SK-MEL-5 (cell line): Measurements from ENCODE around the gene SLC28A1. TPM values are rescaled to one million over a fixed set of nuclear protein-coding genes. Genes with fewer than 3 reads are reported as not detected.
A peak's percentile ranks its signal among the peaks of the same experiment; 100 is the strongest.

Source experiments
- DNase-seq: peaks from one replicate; pipeline ENCODE4 v3.0.0-alpha.2; 2016; ENCODE audit warnings: low read depth, low spot score
- in situ Hi-C: cut with HindIII; loops from 2 replicates; pipeline ENCODE4 v1.10.0; 2016; ENCODE audit warnings: low sequenced_read_pairs, high pct_unique_total_duplicates, low pct_unique_long_range_greater_than_20kb
- total RNA-seq: library from RNA; depleted of rRNA; stranded (reverse); fragments of >200 nt; shearing (Covaris generic); gene quantifications from 2 replicates; pipeline ENCODE4 v1.2.3, GENCODE V29; 2014

SLC28A1 gene
- total RNA-seq, 1 experiment from 2014 or later = not detected

DNA sequence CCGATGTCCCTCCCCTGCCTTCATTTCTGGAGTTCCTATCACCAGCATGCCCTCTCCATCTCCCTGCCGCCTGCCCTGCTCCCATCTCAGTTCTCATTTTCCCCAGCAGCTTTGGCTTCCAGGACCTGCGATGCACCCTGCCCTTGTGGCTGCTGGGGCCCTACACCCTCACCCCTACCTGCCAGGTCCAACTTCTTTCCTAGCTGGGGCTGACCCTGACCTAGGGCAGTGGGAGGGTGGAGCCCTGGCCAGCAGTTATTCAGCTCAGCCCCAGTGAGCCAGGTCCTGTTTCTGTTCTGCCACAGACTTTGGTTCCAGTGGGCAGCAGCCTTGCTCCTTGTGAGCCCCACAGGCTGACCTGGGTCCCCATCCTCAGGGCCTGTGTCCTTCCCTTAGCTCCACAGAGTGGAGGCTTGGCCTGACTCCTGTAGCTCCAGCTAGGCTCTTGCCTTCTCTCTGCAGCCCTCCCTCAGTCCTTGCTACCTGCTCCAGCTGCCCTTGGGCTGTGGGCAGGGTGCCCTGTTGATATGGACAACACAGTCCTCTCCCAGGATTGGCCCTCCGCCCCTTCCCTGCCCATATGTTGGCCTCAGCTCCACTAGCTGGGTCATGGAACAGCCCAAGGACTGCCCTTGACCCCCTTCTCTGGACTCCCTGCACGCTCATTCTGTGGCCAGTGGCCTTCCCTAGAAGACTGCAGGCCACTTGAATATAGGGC is 62.5 kb downstream of the SLC28A1 start:
- no peak for DNase-seq
- in situ Hi-C loops = no loop called here

DNA sequence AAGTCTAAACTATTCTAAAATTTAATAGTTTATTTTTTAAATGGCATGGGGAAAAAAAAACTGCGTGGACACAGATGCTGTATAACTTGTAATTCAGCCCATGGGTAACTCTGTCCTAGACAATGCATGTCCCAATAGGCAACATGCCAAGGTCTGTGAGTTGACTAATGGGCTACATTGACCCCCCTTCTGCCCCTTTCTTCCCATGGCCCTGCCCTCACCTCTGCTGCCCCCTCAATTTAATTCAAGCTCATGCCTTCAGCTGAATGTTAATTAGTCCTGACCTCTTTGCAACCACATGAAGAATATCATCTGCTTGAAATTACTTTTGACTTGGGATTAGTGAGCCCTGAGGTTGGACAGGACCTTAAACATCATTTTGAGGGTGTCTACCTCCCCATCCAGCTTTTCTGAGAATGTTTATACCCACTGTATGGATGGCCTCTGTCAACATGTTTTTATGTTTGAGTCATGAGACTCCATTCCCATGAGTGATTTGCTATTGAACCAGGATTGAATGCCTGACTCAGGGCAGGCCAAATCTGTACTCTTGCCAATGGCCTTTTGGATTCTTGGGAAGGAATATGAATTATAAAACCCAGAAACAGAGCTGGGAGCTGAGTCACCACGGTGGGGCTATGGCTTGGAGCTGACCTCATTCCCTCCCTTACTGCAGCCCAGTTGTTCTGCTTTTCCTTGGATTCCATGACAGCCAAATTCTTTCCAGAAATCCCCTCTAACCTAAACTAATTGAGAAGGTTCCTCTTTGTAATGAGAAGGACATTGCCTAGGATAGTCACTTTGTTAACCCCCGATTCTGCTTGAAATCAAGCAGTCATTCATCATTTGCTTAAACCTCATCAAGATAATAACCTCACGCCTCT is 63.7 kb downstream of the SLC28A1 start:
- in situ Hi-C loops = no loop called here
- no peak for DNase-seq

DNA sequence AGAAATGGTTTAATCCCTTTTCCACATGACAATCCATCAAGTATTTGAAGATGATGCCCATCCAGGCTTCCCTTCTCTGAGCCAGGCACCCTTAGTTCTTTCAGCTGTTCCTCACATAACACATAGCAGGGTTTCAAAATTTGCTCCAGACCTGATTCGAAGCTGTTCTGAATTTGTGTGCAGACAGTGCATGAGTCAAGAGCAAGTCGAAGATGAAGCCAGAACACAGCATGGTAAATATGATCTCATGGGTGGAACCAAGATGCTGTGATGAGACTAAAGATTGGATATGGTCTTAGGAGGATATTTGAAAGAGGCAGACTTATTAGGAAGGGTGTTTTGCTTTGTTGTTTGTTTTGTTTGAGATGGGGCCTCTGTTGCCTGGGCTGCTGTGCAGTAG is 64.6 kb downstream of the SLC28A1 start:
- in situ Hi-C loops = no loop called here
- no peak for DNase-seq

DNA sequence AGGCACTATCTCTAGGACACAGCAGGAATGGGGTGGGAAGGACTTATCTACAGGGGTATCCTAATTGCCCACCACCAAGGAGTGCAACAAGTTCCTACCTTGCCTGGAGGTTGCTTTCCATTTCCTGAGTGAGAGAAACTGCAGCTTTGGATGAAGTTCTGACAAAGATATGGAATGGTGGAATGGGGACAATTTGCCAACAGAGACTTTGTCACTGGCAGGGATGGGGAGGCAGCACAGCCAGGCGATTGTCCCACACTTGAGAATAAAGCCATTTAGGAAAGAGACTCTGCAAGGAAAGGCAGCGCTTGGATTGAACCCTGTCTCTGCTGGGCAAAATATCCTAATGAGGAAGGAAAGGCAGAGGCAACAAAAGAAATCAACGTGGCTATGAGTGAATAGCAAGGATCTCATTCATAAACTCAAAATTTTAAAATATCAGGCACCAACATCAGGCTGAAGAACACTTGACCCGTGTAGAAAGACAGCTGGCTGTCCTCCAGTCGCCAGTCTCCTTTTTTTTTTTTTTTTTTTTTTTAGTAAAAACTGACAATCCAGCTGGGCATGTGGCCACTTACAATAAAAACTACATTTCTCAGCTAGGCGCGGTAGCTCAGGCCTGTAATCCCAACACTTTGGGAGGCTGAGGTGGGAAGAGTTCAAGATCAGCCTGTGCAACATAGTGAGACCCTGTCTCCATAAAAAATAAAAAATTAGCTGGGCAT is 65.5 kb downstream of the SLC28A1 start:
- in situ Hi-C loops = no loop called here
- no peak for DNase-seq

DNA sequence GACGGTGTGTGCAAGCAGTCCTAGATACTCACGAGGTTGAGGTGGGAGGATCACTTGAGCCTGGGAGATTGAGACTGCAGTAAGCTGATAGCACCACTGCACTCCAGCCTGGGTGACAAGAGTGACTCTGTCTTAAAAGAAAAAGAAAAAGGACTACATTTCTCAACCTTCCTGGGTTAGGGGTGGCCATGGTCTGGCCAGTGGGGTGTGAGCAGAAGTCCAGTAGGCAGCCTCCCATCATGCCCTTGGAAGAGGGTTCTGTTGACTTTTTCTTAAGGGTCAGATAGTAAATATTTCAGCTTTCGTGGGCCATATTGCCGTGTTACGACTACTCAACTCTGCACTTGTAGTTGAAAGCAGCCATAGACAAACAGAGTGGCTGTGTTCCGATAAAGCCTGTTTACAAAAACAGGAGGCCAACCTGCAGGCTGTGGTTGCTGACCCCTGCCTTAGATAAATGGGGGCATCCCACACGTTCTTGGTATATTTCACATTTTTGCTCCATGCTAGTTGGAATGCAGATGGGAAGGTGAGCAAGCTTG is 66.2 kb downstream of the SLC28A1 start:
- in situ Hi-C loops = no loop called here
- no peak for DNase-seq

DNA sequence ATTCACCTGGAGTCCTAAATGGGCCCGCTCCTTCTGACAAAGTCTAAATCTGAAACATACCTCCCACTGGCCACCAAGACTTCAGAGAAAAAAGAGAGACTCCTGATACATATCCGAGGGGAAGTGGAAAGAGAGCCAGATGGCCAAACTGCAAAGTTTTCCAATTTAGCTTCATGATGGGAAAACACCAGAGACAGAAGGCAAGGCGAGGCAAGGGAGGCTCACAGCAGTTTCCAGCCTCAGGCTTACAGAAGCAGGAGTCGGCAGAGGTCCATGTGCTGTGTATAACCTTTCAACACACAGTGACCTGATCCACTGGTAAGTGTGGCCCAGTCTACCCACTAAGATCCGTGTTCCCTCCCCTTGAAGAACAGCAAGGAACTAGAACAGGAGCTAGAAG is 67.3 kb downstream of the SLC28A1 start:
- in situ Hi-C loops = no loop called here
- DNase-seq = no peak

DNA sequence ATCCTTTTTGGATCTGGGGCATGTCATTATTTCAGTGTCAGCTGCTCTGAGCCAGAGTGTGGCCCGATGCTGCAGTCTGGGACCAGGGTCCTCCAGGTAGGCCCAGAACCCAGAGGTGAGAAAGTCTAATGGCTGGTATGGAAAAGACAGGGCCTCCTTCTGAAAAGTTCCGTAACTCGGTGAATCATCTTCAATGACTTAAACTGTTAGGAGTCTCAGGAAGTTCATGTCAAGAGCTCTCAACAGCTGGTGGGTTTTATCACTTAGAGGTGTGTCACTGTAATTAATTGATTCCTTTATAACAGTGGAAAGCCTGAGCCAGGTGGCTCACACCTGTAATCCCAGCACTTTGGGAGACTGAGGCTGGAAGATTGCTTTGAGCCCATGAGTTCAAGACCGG is 68.7 kb downstream of the SLC28A1 start:
- DNase-seq = no peak
- in situ Hi-C loops = no loop called here

DNA sequence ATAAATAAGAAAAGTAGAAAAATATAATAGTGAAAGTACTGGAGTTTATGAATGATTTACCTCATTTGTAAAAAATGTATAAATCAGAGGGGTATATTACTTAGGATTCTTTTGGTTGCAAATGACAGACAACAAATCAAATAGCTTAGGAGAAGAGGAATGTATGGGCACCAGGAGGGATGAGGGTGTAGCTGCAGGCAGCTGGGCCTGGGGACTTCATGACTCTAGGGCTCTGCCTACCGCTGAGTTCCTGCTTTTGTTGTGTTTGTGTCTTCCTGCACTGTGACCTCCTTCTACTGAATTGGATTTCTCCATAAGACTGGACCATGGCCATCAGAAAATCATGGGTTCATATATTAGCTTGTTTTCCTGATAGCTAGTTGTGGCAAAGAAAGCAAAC is 69.3 kb downstream of the SLC28A1 start:
- no peak for DNase-seq
- in situ Hi-C loops = no loop called here

DNA sequence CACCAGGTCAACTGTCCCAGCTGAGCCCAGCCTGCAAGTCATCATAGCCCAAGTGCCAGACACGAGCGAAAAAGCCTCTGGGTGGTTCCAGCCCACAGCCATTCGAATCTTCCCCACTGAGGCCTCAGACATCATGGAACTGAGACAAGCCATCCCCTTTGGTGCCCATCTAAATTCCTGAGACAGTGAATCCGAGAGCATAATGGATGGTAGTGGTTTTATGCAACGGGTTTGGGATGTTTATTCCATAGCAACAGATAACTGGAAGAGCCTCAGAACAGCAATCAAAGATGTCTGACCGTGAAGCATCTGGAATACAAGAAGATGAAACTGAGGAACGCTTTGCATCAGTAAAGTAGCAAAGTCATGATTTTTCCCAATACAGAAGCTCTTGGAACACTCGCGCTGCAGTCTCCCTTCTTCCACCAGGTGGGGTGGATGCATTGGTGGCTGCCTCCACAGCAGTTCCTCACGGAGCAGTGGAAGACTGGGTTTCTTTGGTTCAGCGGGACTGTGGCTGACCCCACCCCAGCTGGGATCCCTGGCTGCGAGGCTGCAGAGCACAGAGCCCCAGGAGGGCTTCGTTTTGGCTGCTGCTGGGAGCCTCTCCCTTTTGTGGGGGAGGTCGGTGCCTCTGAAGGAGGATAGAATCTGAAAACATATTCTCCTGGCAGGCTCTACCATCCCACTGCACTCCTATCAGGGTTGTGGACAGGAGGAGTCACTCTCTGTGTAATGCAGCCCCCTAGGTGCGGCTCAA is 70.8 kb downstream of the SLC28A1 start:
- peak; percentile 86 for DNase-seq
- in situ Hi-C loops = no loop called here

DNA sequence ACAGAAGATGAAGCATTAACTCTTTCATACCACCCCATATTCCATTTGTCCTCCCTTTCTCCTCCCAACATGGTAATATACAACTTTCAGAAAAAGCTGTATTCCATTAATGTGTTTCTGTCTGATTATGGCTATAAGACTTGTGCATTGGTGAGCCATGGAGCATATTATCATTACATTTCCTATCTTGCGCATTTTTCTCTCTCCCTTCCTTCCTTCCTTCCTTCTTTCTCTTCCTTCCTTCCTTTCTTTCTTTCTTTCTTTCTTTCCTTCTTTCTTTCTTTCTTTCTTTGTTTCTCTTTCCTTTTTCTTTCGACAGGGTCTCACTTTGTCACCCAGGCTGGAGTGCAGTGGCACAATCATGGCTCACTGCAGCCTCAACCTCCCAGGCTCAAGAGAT is 71.7 kb downstream of the SLC28A1 start:
- DNase-seq = no peak
- in situ Hi-C loops = no loop called here

DNA sequence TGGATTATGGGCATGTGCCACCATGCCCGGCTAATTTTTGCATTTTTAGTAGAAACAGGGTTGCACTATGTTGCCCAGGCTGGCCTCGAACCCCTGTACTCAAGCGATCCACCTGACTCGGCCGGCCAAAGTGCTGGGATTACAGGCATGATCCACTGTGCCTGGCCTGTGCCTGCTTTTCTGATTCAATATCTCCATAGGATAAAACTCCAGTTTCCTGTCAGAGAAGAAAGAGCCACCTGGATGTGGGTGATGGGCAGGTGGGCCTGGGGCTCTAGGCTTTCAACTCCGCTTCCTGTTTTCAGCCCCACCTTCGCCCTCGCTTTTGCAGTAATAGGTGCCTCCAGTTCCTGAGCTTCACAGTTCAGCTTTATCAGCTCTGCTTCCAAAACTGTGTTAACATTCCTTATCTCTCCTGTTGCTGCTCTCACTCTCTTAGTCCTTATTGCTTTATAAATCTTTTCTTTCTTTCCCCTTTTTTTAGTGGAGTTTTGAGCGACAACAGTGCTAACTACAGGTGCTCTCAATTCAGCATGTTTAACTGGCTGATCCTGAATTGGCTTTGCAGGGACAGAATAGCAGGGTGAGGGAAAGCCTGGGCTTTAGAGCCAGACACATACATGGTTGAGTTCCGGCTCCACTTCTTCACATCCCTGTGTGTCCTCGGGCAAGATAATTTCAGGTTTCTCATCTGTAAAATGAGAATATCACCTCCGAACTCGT is 76.1 kb downstream of the SLC28A1 start:
- no peak for DNase-seq
- in situ Hi-C loops = no loop called here

DNA sequence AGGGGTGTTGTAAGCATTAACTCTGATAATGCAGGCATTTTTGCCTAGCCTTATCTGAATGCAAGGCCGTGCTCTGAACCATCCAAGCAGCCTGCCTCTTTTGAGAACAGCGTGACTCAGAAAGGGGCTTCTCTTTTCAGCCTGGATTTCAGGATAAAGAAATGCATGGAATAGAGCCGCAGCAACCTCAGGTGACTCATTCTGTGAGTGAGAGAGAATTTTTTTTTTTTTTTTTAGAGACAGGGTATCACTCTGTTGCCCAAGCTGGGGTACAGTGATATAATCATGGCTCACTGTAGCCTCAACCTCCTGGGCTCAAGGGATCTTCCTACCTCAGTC is 76.6 kb downstream of the SLC28A1 start:
- in situ Hi-C loops = no loop called here
- no peak for DNase-seq

DNA sequence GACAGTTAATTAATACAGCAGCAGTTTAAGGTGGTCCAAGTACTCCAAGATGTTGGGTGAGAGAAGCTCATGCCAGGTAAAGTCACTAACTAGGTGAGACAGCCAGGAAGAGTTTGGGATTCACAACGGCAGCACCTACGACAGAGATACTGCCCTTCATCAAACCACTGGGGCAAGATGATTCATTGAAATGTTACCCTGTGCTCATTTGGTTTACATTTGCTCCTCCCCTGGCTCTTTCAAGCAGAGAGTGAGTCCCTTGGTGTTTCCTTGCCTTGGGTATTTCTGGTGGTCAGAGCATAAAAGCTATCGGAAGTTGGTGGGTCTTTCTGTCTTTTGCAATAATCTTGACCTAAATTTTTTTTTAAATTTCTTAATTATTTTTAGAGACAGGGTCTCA is 77.2 kb downstream of the SLC28A1 start:
- in situ Hi-C loops = no loop called here
- no peak for DNase-seq

DNA sequence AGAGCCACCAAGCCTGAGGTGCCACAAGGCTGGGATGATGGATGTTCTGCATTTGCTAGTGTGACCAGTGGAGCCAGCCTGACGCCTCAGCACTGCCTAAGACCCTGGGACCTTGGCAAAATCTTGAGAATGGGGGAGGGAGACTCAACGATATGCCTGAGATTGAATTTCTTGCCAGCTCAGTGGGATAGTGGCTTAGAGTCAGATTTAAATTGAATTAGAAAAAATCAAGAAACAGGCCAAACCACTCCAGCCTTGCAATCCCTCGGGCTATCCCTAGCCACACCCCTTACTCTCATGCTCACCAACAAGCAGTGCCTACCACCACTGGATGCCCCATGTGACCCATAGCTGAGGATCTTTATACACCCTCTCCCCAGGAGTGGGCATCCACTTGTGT is 78.5 kb downstream of the SLC28A1 start:
- no peak for DNase-seq
- in situ Hi-C loops = no loop called here

DNA sequence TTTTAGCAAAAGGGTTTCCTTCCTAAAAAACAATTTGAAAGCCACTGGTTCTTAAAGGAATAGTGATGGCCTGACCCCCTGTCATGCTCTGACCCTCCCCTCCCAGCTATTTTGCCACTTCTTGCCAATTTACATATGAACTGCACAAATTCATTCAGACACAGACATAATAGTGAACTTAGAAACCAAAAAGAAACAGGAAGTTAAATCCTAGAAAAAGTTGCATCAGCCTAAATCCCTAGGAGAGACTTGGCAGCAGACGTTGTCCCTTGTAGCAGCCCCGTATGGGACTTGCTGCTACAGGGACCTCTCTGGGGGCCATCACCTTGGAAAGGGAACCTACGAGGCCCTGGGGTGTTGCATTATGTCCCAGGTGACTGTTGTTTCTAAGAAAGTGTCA is 82.9 kb downstream of the SLC28A1 start:
- in situ Hi-C loops = no loop called here
- DNase-seq = no peak

DNA sequence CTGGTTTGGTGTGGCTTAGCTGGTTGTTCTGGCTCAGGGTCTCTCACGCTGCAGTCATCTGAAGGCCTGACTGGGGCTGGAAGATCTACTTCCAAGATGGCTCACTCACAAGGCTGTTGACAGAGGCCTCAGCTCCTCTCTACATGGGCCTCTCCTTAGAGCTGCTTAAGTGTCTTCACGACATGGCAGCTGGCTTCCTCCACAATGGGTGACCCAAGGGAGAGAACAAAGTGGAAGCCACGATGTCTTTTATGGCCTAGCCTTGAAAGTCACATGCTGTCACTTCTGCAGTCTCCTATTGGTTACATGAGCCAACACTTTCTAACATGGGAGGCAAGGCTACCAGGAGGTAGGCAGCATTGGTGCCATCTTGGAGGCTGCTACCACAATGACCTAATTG is 83.8 kb downstream of the SLC28A1 start:
- in situ Hi-C loops = no loop called here
- no peak for DNase-seq

DNA sequence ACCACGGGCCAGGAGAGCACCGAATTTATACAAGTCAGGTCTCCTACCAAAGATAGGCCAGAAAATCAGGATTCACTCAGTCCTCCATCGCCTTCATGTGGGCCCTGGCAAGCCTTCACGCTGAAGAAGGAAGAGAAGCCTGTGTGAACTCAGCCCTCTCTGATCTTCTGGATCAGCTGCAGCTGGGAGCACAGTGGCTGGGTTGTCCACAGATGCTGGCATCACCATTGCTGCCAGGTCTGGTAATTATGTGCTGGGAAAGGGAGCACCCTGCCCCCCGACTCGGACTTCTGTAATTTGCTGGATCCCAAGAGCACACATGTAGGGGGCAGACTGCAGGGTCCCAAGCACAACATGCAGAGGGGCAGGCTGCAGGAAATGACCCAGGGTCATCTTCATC is 84.8 kb downstream of the SLC28A1 start:
- DNase-seq = no peak
- in situ Hi-C loops = no loop called here
